ENCODE data around the gene CADPS. TPM values are rescaled to one million over a fixed set of nuclear protein-coding genes. Genes with fewer than 3 reads are reported as not detected.

CADPS gene
- total RNA-seq, 2 experiments from 2014 or later, result 61.3 to 68.6 TPM

GRCh38 chr3:62356356-62356755, 518.9 kb downstream of the CADPS start:
- intact Hi-C loops (cut with micrococcal nuclease; ENCODE audit: unreplicated experiment), result no loop called here
- no peak for DNase-seq (ENCODE audit: low spot score)
- H4K20me1 ChIP-seq (ENCODE audit: insufficient read depth, low read length), result no peaks in the 10 kb centered on the region
- H3K36me3 ChIP-seq (ENCODE audit: insufficient read depth, low read length), result no peaks in the 10 kb centered on the region
- no peaks in the 10 kb centered on the region for H3K9me2 ChIP-seq (ENCODE audit: insufficient read depth, low read length)
- ChIA-PET POLR2A (no interaction called here), CTCF (ENCODE audit: unreplicated experiment) (no interaction called here)
- no TSS peak for BruUV-seq (replicated peaks)
- no peaks in the 10 kb centered on the region for H3K4me1 ChIP-seq (ENCODE audit: insufficient read depth, low read length, poor library complexity, severe bottlenecking)
- TF ChIP-seq, protein P1, sequence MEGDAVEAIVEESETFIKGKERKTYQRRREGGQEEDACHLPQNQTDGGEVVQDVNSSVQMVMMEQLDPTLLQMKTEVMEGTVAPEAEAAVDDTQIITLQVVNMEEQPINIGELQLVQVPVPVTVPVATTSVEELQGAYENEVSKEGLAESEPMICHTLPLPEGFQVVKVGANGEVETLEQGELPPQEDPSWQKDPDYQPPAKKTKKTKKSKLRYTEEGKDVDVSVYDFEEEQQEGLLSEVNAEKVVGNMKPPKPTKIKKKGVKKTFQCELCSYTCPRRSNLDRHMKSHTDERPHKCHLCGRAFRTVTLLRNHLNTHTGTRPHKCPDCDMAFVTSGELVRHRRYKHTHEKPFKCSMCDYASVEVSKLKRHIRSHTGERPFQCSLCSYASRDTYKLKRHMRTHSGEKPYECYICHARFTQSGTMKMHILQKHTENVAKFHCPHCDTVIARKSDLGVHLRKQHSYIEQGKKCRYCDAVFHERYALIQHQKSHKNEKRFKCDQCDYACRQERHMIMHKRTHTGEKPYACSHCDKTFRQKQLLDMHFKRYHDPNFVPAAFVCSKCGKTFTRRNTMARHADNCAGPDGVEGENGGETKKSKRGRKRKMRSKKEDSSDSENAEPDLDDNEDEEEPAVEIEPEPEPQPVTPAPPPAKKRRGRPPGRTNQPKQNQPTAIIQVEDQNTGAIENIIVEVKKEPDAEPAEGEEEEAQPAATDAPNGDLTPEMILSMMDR (conservative IDR thresholded peaks at IDR 0.05; ENCODE audit: low read length), result no peak
- no peak for TF ChIP-seq EZH2phosphoT487 (IDR thresholded peaks at IDR 0.05; ENCODE audit: borderline replicate concordance, low read depth, low read length)
- H3K27ac ChIP-seq (ENCODE audit: low read depth, low read length, poor library complexity, severe bottlenecking), result no peak overlapping the region
- H3K9me3 ChIP-seq (ENCODE audit: low read length), result no peaks in the 10 kb centered on the region
- no peak overlapping the region for H3K4me3 ChIP-seq (ENCODE audit: low read depth, low read length, poor library complexity, severe bottlenecking)
- no peak overlapping the region for H3K4me2 ChIP-seq (ENCODE audit: low read length)
- no peaks in the 10 kb centered on the region for H3K79me2 ChIP-seq (ENCODE audit: insufficient read depth, low read depth, low read length)
- H2AFZ ChIP-seq (ENCODE audit: low read length), result no peak overlapping the region

DNA sequence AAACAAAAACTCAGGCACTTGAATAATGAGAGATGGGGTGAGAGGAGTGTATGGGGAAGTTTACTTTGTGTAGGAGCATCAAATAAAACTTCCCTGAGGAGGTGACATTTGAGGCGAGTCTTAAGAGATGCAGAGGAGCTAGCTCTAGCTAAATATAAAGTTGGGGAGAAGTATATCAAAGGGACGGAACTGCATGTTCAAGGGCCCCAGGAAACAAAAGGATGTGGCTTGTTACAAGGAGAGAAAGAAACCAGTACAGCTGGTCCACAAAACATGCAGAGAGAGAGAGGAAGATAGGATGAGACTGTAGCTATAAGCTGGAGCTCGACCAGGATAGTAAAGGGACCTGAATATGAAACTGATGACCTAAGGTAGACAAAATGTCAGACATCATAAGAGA, 519.5 kb downstream of the CADPS start:
- Histone ChIP-seq H3K79me2 (ENCODE audit: insufficient read depth, low read depth, low read length) (no peaks in the 10 kb centered on the region), H3K9me2 (ENCODE audit: insufficient read depth, low read length) (no peaks in the 10 kb centered on the region), H3K9me3 (ENCODE audit: low read length) (no peaks in the 10 kb centered on the region), H3K4me1 (ENCODE audit: insufficient read depth, low read length, poor library complexity, severe bottlenecking) (no peaks in the 10 kb centered on the region), H3K27ac (ENCODE audit: low read depth, low read length, poor library complexity, severe bottlenecking) (no peak overlapping the region), H4K20me1 (ENCODE audit: insufficient read depth, low read length) (no peaks in the 10 kb centered on the region), H3K36me3 (ENCODE audit: insufficient read depth, low read length) (no peaks in the 10 kb centered on the region), H2AFZ (ENCODE audit: low read length) (no peak overlapping the region), H3K4me3 (ENCODE audit: low read depth, low read length, poor library complexity, severe bottlenecking) (no peak overlapping the region), H3K4me2 (ENCODE audit: low read length) (no peak overlapping the region)
- intact Hi-C loops (cut with micrococcal nuclease; ENCODE audit: unreplicated experiment), result no loop called here
- CTCF ChIA-PET (ENCODE audit: unreplicated experiment), result no interaction called here
- POLR2A ChIA-PET, result no interaction called here
- no TSS peak for BruUV-seq (replicated peaks)
- no peak for DNase-seq (ENCODE audit: low spot score)
- TF ChIP-seq, protein P1 (conservative IDR thresholded peaks at IDR 0.05; ENCODE audit: low read length), result no peak
- TF ChIP-seq EZH2phosphoT487 (IDR thresholded peaks at IDR 0.05; ENCODE audit: borderline replicate concordance, low read depth, low read length), result no peak

Small RNAs within 50 kb of the gene (small RNA-seq; reads per million reads assigned to genes)
- gene RN7SL863P (0.21 reads per million), gene RNU6-139P (not detected)

Data from OCI-LY7 (cell line).